ENCODE data around the gene CHRNB1.

Gene CHRNB1

GRCh38 chr17:7416323-7416722 is 28.5 kb upstream of the CHRNB1 start:
- no peak for DNase-seq

GRCh38 chr17:7417056-7417655 is 27.7 kb upstream of the CHRNB1 start:
- DNase-seq: no peak

GRCh38 chr17:7418472-7419152 is 26.2 kb upstream of the CHRNB1 start:
- no peak for DNase-seq

- DNase-seq: no peak
Measured at GRCh38 chr17:7419819-7420610, 24.8 kb upstream of the CHRNB1 start, which contains the start of gene SPEM1. TSS of gene SPEM1 (plus strand) at chr17:7420324. CDS start at chr17:7420385, 61 bp downstream.

- no peak for DNase-seq
Measured at GRCh38 chr17:7421186-7421585, 23.7 kb upstream of the CHRNB1 start.

GRCh38 chr17:7423679-7424078 is 21.2 kb upstream of the CHRNB1 start:
- no peak for DNase-seq

- no peak for DNase-seq
Measured at GRCh38 chr17:7425316-7425715, 19.5 kb upstream of the CHRNB1 start, which contains the start of gene SPEM2. TSS of gene SPEM2 (plus strand) at chr17:7425616. CDS start at chr17:7425689, 73 bp downstream.

GRCh38 chr17:7425756-7426155 is 19.1 kb upstream of the CHRNB1 start:
- no peak for DNase-seq

- no peak for DNase-seq
Measured at GRCh38 chr17:7426203-7426863, 18.5 kb upstream of the CHRNB1 start.

- no peak for DNase-seq
Measured at GRCh38 chr17:7426896-7427489, 17.9 kb upstream of the CHRNB1 start.

- DNase-seq: no peak
Measured at GRCh38 chr17:7427549-7427948, 17.3 kb upstream of the CHRNB1 start.

- DNase-seq: no peak
Measured at GRCh38 chr17:7428557-7428956, 16.3 kb upstream of the CHRNB1 start, which contains the start of gene SPEM3. TSS of gene SPEM3 (plus strand) at chr17:7428857. CDS start at chr17:7428903, 46 bp downstream.

- no peak for DNase-seq
Measured at GRCh38 chr17:7429722-7430121, 15.1 kb upstream of the CHRNB1 start.

- no peak for DNase-seq
Measured at GRCh38 chr17:7431231-7431630, 13.6 kb upstream of the CHRNB1 start.

GRCh38 chr17:7432296-7432695 is 12.6 kb upstream of the CHRNB1 start:
- DNase-seq: no peak

- DNase-seq: peak; percentile 57
Measured at GRCh38 chr17:7435676-7436555, 8.9 kb upstream of the CHRNB1 start.

GRCh38 chr17:7436556-7437368 is 8.1 kb upstream of the CHRNB1 start:
- peak; percentile 87 for DNase-seq

- DNase-seq: no peak
Measured at GRCh38 chr17:7437369-7437863, 7.4 kb upstream of the CHRNB1 start.

GRCh38 chr17:7437950-7438614 is 6.8 kb upstream of the CHRNB1 start:
- peak; percentile 57 for DNase-seq
